PFSK-1 (cell line): ENCODE data around the gene MSL1.

ENCODE experiments used
- FOXP2 ChIP-seq: optimal IDR thresholded peaks from 2 replicates; pipeline ENCODE3; 2011; ENCODE audit warnings: borderline replicate concordance, control low read depth, inconsistent platforms; ENCODE audit not compliant: insufficient read depth; ENCODE audit errors: extremely low read length, extremely low read depth
- SIN3A ChIP-seq: IDR thresholded peaks from 2 replicates; pipeline ENCODE4 v1.6.1; 2012; ENCODE audit warnings: mild to moderate bottlenecking, low read length, moderate library complexity, borderline replicate concordance; ENCODE audit not compliant: insufficient read depth

DNA sequence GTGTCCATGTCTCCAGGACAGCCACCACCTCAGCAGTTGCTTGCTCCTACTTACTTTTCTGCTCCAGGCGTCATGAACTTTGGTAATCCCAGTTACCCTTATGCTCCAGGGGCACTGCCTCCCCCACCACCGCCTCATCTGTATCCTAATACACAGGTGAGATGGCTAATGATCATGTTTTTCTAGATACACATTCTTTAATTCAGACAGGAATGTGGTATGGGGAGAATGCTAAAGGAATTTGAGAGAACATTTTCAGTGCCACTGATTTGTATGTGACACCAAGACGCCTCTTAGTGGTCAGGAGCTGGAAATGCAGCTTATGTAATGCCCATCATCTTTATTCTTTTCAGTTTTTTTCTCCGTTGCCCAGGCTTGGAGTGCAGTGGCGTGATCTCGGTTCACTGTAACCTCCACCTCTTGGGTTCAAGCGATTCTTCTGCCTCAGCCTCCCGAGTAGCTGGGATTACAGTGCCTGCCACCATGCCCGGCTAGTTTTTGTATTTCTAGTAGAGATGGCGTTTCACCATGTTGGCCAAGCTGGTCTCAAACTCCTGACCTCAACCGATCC lies 46.6 kb downstream of the MSL1 start:
- TF ChIP-seq SIN3A: no peak
- no peak for TF ChIP-seq FOXP2
